ENCODE measurements around the gene PLD1.

PLD1 gene

GRCh38 chr3:171712171-171712938, 97.9 kb downstream of the PLD1 start:
- H3K4me3 ChIP-seq (ENCODE audit: low read length) = no peak overlapping the region
- no peak for TF ChIP-seq CTCF (conservative IDR thresholded peaks at IDR 0.05; ENCODE audit: low read length)
- DNase-seq (ENCODE audit: low read depth) = no peak

GRCh38 chr3:171711461-171712170, 98.7 kb downstream of the PLD1 start:
- TF ChIP-seq CTCF (conservative IDR thresholded peaks at IDR 0.05; ENCODE audit: low read length) = no peak
- DNase-seq (ENCODE audit: low read depth) = no peak
- H3K4me3 ChIP-seq (ENCODE audit: low read length) = no peak overlapping the region

GRCh38 chr3:171710359-171710758, 99.9 kb downstream of the PLD1 start:
- no peak overlapping the region for H3K4me3 ChIP-seq (ENCODE audit: low read length)
- no peak for DNase-seq (ENCODE audit: low read depth)
- no peak for TF ChIP-seq CTCF (conservative IDR thresholded peaks at IDR 0.05; ENCODE audit: low read length)

GRCh38 chr3:171704814-171705213, 105.5 kb downstream of the PLD1 start:
- TF ChIP-seq CTCF (conservative IDR thresholded peaks at IDR 0.05; ENCODE audit: low read length) = no peak

GRCh38 chr3:171704002-171704401, 106.3 kb downstream of the PLD1 start:
- peak; percentile 79 for TF ChIP-seq CTCF (conservative IDR thresholded peaks at IDR 0.05; ENCODE audit: low read length)
- peak; percentile 50 for DNase-seq (ENCODE audit: low read depth)
- no peak overlapping the region for H3K4me3 ChIP-seq (ENCODE audit: low read length)

More at GRCh38 chr3:171704814-171705213, 105.5 kb downstream of the PLD1 start:
- no peak overlapping the region for H3K4me3 ChIP-seq (ENCODE audit: low read length)
- no peak for DNase-seq (ENCODE audit: low read depth)

GRCh38 chr3:171703144-171703543, 107.1 kb downstream of the PLD1 start:
- no peak for TF ChIP-seq CTCF (conservative IDR thresholded peaks at IDR 0.05; ENCODE audit: low read length)
- no peak for DNase-seq (ENCODE audit: low read depth)
- no peak overlapping the region for H3K4me3 ChIP-seq (ENCODE audit: low read length)

GRCh38 chr3:171700653-171701052, 109.6 kb downstream of the PLD1 start:
- TF ChIP-seq CTCF (conservative IDR thresholded peaks at IDR 0.05; ENCODE audit: low read length) = no peak
- no peak for DNase-seq (ENCODE audit: low read depth)
- H3K4me3 ChIP-seq (ENCODE audit: low read length) = no peak overlapping the region
